ENCODE measurements around the gene EIF4B.

DNA sequence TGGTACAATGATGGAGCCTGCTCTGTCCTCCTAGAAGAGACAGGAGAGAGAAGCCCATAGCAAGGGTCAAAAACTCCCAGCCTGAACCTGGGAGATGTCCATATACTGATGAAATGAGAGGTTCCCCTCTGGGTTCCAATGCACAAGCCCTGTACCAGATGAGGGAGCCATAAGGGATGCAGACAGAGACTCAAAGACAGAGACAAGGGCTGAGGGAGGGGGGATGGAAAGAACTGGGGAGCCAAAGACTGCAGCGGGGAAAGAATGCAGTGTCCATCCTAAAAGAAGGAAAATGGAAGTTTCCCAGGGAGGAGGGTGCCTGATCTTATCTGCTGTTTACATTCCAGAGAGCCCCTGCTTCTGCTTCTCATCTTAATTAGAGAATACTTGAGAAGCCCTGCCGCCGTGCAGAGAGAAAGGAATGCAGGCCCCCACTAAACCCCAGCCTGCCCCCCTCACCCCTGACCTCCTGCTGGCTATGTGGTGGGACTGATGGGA, 29.6 kb upstream of the EIF4B start:
- TF ChIP-seq, protein P1, sequence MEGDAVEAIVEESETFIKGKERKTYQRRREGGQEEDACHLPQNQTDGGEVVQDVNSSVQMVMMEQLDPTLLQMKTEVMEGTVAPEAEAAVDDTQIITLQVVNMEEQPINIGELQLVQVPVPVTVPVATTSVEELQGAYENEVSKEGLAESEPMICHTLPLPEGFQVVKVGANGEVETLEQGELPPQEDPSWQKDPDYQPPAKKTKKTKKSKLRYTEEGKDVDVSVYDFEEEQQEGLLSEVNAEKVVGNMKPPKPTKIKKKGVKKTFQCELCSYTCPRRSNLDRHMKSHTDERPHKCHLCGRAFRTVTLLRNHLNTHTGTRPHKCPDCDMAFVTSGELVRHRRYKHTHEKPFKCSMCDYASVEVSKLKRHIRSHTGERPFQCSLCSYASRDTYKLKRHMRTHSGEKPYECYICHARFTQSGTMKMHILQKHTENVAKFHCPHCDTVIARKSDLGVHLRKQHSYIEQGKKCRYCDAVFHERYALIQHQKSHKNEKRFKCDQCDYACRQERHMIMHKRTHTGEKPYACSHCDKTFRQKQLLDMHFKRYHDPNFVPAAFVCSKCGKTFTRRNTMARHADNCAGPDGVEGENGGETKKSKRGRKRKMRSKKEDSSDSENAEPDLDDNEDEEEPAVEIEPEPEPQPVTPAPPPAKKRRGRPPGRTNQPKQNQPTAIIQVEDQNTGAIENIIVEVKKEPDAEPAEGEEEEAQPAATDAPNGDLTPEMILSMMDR (conservative IDR thresholded peaks at IDR 0.05; ENCODE audit: low read length) = no peak
- no peak for TF ChIP-seq EZH2phosphoT487 (IDR thresholded peaks at IDR 0.05; ENCODE audit: borderline replicate concordance)
